HL-60 (cell line): ENCODE measurements around the gene NNMT.

Experiments used
- POLR2AphosphoS5 ChIP-seq: IDR thresholded peaks from 2 replicates; pipeline ENCODE4 v1.6.1; 2012; ENCODE audit warnings: low read depth
- REST ChIP-seq: IDR thresholded peaks from 2 replicates; pipeline ENCODE4 v1.6.1; 2012; ENCODE audit warnings: low read depth; ENCODE audit not compliant: insufficient replicate concordance
- TF ChIP-seq, protein P1 (sequence below): IDR thresholded peaks from one replicate; pipeline ENCODE4 v1.5.1; 2011; ENCODE audit warnings: low read length, control low read depth, inconsistent platforms; ENCODE audit not compliant: insufficient read depth

DNA sequence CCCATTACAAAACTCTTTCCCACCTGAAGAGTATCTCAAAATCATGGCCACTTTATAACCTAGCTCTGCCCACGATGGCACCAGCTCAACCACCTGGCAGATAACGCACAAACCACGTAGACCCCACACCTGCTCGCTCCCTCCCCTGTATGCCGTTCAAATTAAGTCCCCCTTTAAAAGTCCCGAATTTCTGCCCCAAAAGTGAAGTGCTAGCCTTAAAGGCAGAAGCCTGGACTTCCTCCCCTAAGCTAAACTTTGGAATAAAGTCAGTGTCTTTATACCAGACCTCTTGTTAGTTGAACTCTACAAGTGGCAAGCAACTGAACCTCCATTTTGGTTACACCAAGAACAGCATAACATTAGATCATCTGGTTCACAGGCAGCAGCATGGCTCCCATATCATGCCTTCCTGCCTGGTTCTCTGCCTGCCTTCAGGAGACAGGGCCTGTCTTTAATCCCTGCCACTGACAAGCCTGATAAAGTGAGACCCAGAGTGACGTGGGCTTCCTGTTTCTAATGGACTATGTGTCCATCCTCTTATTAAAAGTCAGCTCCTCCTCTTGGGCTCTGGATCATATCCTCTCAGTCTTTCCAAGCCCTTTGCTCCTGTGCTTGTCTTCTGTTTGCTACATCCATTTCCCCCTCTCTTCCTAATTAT lies 32.6 kb upstream of the NNMT start:
- TF ChIP-seq, protein P1, sequence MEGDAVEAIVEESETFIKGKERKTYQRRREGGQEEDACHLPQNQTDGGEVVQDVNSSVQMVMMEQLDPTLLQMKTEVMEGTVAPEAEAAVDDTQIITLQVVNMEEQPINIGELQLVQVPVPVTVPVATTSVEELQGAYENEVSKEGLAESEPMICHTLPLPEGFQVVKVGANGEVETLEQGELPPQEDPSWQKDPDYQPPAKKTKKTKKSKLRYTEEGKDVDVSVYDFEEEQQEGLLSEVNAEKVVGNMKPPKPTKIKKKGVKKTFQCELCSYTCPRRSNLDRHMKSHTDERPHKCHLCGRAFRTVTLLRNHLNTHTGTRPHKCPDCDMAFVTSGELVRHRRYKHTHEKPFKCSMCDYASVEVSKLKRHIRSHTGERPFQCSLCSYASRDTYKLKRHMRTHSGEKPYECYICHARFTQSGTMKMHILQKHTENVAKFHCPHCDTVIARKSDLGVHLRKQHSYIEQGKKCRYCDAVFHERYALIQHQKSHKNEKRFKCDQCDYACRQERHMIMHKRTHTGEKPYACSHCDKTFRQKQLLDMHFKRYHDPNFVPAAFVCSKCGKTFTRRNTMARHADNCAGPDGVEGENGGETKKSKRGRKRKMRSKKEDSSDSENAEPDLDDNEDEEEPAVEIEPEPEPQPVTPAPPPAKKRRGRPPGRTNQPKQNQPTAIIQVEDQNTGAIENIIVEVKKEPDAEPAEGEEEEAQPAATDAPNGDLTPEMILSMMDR, result no peak
- no peak for TF ChIP-seq POLR2AphosphoS5
- TF ChIP-seq REST, result no peak
